H1 (cell line): ENCODE measurements around the gene HKDC1. TPM values are rescaled to one million over a fixed set of nuclear protein-coding genes. Genes with fewer than 3 reads are reported as not detected.

ENCODE experiments used
- CTCF ChIA-PET: fragments of 300-600 bp; sonication (Branson Sonifier 250); formaldehyde crosslinking; loops from one replicate; lab custom pipeline; 2021; ENCODE audit not compliant: partially characterized antibody; lab: Charles Lee
- POLR2A ChIA-PET: fragments of 300-600 bp; sonication (Branson Sonifier 250); formaldehyde crosslinking; loops from one replicate; lab custom pipeline; 2021; ENCODE audit warnings: inconsistent platforms; ENCODE audit not compliant: partially characterized antibody; lab: Charles Lee
- DNase-seq, 2 experiments: peaks; one replicate each; pipeline versions ENCODE4 v3.0.0 to v3.0.0-alpha.2; 2010 to 2022; ENCODE audit warnings: low spot score in 2 of 2, low read depth in 1 of 2, mixed read lengths in 1 of 2
- FAIRE-seq: peaks from 2 replicates; lab custom pipeline; 2011; peaks lifted over from hg19 to GRCh38; lab: Jason Lieb, UNC
- H2AFZ ChIP-seq: 2 replicates; pipeline ENCODE4 v1.8.1; 2012; ENCODE audit warnings: low read length, inconsistent platforms
- H2AK5ac ChIP-seq: 2 replicates; pipeline ENCODE4 v1.6.1; 2013; ENCODE audit warnings: low read depth, low read length
- H2BK120ac ChIP-seq: replicated peaks from 2 replicates; pipeline ENCODE3; 2013; ENCODE audit warnings: low read depth, low read length, inconsistent platforms
- H2BK12ac ChIP-seq: 2 replicates; pipeline ENCODE4 v1.6.1; 2013; ENCODE audit warnings: low read depth, low read length
- H2BK15ac ChIP-seq: 2 replicates; pipeline ENCODE4 v1.6.1; 2013; ENCODE audit warnings: low read length
- H2BK20ac ChIP-seq: 2 replicates; pipeline ENCODE4 v1.6.1; 2013; ENCODE audit warnings: low read length
- H2BK5ac ChIP-seq: 2 replicates; pipeline ENCODE4 v1.6.1; 2013; ENCODE audit warnings: low read depth, low read length
- H3K14ac ChIP-seq: 2 replicates; pipeline ENCODE4 v1.6.1; 2013; ENCODE audit warnings: inconsistent platforms; ENCODE audit not compliant: insufficient read length
- H3K18ac ChIP-seq: 2 replicates; pipeline ENCODE4 v1.6.1; 2013; ENCODE audit warnings: low read length; ENCODE audit errors: extremely low read depth
- H3K23ac ChIP-seq: 2 replicates; pipeline ENCODE4 v1.6.1; 2013; ENCODE audit warnings: inconsistent platforms; ENCODE audit not compliant: insufficient read length
- H3K23me2 ChIP-seq: 2 replicates; pipeline ENCODE4 v1.6.1; 2013; ENCODE audit warnings: low read depth, low read length
- H3K27ac ChIP-seq: 2 replicates; pipeline ENCODE4 v1.6.1; 2011; ENCODE audit warnings: low read depth, low read length, inconsistent platforms
- H3K27me3 ChIP-seq, 4 experiments: replicated peaks in 1 of 4; 1 replicate in 1 of 4; 2 replicates in 3 of 4; pipeline versions ENCODE4 v1.6.1 to v1.8.1; 2011 to 2013; ENCODE audit warnings: low read length in 3 of 4, mild to moderate bottlenecking in 3 of 4, inconsistent platforms in 2 of 4, mixed read lengths in 2 of 4, moderate library complexity in 1 of 4; ENCODE audit not compliant: control insufficient read depth in 3 of 4, insufficient read depth in 3 of 4; ENCODE audit errors: extremely low read depth in 1 of 4
- H3K36me3 ChIP-seq, 4 experiments: 2 replicates each; pipeline versions ENCODE4 v1.6.1 to v1.8.1; 2011 to 2013; ENCODE audit warnings: mild to moderate bottlenecking in 4 of 4, low read length in 3 of 4, moderate library complexity in 2 of 4, control low read depth in 1 of 4, inconsistent platforms in 1 of 4; ENCODE audit not compliant: insufficient read depth in 4 of 4, control insufficient read depth in 2 of 4
- H3K4ac ChIP-seq: replicated peaks from 2 replicates; pipeline ENCODE3; 2013; ENCODE audit warnings: low read length, low read depth, mixed read lengths, inconsistent platforms; ENCODE audit not compliant: insufficient read length
- H3K4me1 ChIP-seq, 4 experiments: replicated peaks in 1 of 4; 1 replicate in 1 of 4; 2 replicates in 3 of 4; pipeline versions ENCODE4 v1.6.1 to v1.8.1; 2011 to 2013; ENCODE audit warnings: low read length in 3 of 4, inconsistent platforms in 2 of 4, mixed read lengths in 1 of 4; ENCODE audit not compliant: insufficient read depth in 4 of 4, control insufficient read depth in 3 of 4
- H3K4me2 ChIP-seq, 2 experiments: 2 replicates each; pipeline versions ENCODE4 v1.6.1 to v1.8.1; 2011 to 2013; ENCODE audit warnings: low read depth in 2 of 2, low read length in 2 of 2, control low read depth in 1 of 2, inconsistent platforms in 1 of 2, mild to moderate bottlenecking in 1 of 2; ENCODE audit not compliant: insufficient read depth in 1 of 2
- H3K4me3 ChIP-seq, 4 experiments: fragments of 200-600, 300-600 bp in 1 of 4; sonication (generic), shearing (Covaris generic), sonication (Bioruptor Twin) in 1 of 4; 2 replicates each; pipeline versions ENCODE4 v1.5.1 to v1.8.1; 2011 to 2016; ENCODE audit warnings: low read length in 4 of 4, low read depth in 3 of 4, control low read depth in 2 of 4, inconsistent platforms in 2 of 4, mild to moderate bottlenecking in 2 of 4, mixed read lengths in 1 of 4, moderate library complexity in 1 of 4; ENCODE audit not compliant: insufficient read depth in 2 of 4; ENCODE audit errors: extremely low read depth in 1 of 4
- H3K56ac ChIP-seq: replicated peaks from 2 replicates; pipeline ENCODE3; 2013; ENCODE audit warnings: low read depth, mild to moderate bottlenecking, mixed read lengths, low read length, inconsistent platforms; ENCODE audit not compliant: insufficient read length
- H3K79me1 ChIP-seq: 2 replicates; pipeline ENCODE4 v1.6.1; 2013; ENCODE audit warnings: low read depth, low read length, control low read depth
- H3K79me2 ChIP-seq, 2 experiments: 2 replicates each; pipeline versions ENCODE4 v1.6.1 to v1.8.1; 2012 to 2013; ENCODE audit warnings: low read length in 2 of 2, mild to moderate bottlenecking in 2 of 2, inconsistent platforms in 1 of 2; ENCODE audit not compliant: insufficient read depth in 2 of 2, control insufficient read depth in 1 of 2
- H3K9ac ChIP-seq, 4 experiments: replicated peaks in 1 of 4; 1 replicate in 1 of 4; 2 replicates in 3 of 4; pipeline versions ENCODE4 v1.6.1 to v1.8.1; 2011 to 2013; ENCODE audit warnings: low read depth in 3 of 4, low read length in 3 of 4, control low read depth in 2 of 4, mild to moderate bottlenecking in 2 of 4, moderate library complexity in 2 of 4, inconsistent platforms in 1 of 4; ENCODE audit errors: extremely low read depth in 1 of 4
- H3K9me3 ChIP-seq, 2 experiments: 2 replicates each; pipeline versions ENCODE4 v1.6.1 to v1.8.1; 2012 to 2013; ENCODE audit warnings: mild to moderate bottlenecking in 2 of 2, moderate library complexity in 2 of 2, control low read depth in 1 of 2, inconsistent platforms in 1 of 2, low read depth in 1 of 2, low read length in 1 of 2, mixed read lengths in 1 of 2; ENCODE audit not compliant: insufficient read depth in 2 of 2
- H4K20me1 ChIP-seq, 2 experiments: replicated peaks in 1 of 2; 2 replicates each; pipeline versions ENCODE3 to v1.8.1; 2011 to 2013; ENCODE audit warnings: inconsistent platforms in 2 of 2, low read length in 2 of 2, mild to moderate bottlenecking in 1 of 2; ENCODE audit not compliant: insufficient read depth in 2 of 2, control insufficient read depth in 1 of 2
- H4K5ac ChIP-seq: 2 replicates; pipeline ENCODE4 v1.6.1; 2013; ENCODE audit warnings: low read length, low read depth, mixed read lengths, inconsistent platforms; ENCODE audit not compliant: insufficient read length
- H4K8ac ChIP-seq: 2 replicates; pipeline ENCODE4 v1.8.0; 2013; ENCODE audit warnings: mild to moderate bottlenecking, moderate library complexity, low read length, inconsistent platforms; ENCODE audit not compliant: insufficient read depth; ENCODE audit errors: extremely low read depth
- H4K91ac ChIP-seq: replicated peaks from 2 replicates; pipeline ENCODE3; 2013; ENCODE audit warnings: low read length, mixed read lengths, inconsistent platforms; ENCODE audit not compliant: insufficient read length
- BRCA1 ChIP-seq: IDR thresholded peaks from 2 replicates; pipeline ENCODE4 v1.6.1; 2012; ENCODE audit warnings: low read depth, low read length, improper control_type of control experiment
- WGBS, 2 experiments: shearing (Covaris generic) in 1 of 2; methylation state at CpG; one replicate each; pipeline versions ENCODE4 v1.1.6 to v1.1.7; 2013 to 2015; ENCODE audit warnings: low lambda C conversion rate in 2 of 2, mixed read lengths in 2 of 2, inconsistent platforms in 1 of 2, low coverage in 1 of 2, missing lambda C conversion rate in 1 of 2; ENCODE audit not compliant: insufficient replicate concordance in 2 of 2, insufficient coverage in 1 of 2, insufficient read length in 1 of 2; ENCODE audit errors: extremely low coverage in 1 of 2, missing lambda C conversion rate in 1 of 2; 5-methylcytosine and 5-hydroxymethylcytosine counted together
- polyA plus RNA-seq, 7 experiments: library from polyadenylated mRNA; depleted of rRNA in 3 of 7; stranded (reverse) in 5 of 7; unstranded in 2 of 7; fragments of >200 nt in 5 of 7; fragments of 200-250 nt in 2 of 7; gene quantifications; 1 replicate in 5 of 7; 2 replicates in 1 of 7; 4 replicates in 1 of 7; pipeline versions ENCODE4 v1.2.1 to v1.2.3, GENCODE V29; 2011 to 2013; ENCODE audit warnings: missing spikeins in 2 of 7, mixed read lengths in 2 of 7
- total RNA-seq: library from RNA; stranded (reverse); fragmentation: NEBNext Ultra II Directional; extraction: Animal tissue kit (Norgen Biotek cat#: 25700); gene quantifications from 2 replicates; pipeline ENCODE4 v1.2.1, GENCODE V29; 2021

The HKDC1 gene
- total and polyA plus RNA-seq, 2 of the 8 experiments (the other 6 are each of a cell fraction or from before 2014, with no cell fraction given): 0.12 to 0.78 TPM

DNA sequence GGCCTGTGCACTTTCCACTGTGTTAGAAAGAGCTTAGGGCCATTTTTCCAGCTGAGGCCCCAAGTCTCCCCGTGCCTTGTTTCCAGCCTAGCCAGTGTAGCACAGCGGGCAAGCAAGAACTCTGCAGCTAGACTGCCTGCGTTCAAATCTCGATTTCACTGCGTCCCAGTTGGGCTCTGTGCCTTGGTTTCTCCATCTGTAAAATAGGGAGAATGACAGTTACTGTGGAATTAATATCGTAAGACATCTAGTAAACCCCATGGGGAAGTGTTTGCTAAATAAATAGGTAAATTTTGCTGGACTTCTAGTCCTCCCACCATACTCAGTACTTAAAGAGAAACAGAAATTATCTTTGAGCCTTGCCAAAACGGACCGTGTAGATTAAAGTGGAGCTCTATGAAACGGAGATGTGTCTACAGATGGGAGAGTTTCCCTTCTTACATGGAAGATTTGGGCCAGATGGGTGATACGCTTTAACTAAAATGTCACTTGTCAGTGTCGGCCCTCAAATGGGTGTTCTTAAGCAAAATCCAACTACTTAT is 3.5 kb upstream of the HKDC1 start:
- H3K23ac ChIP-seq: no peak overlapping the region
- DNase-seq (no peak), FAIRE-seq (no peak)
- no peak overlapping the region for H3K18ac ChIP-seq
- no peak overlapping the region for H2BK120ac ChIP-seq
- H4K91ac ChIP-seq: no peak overlapping the region
- no peak overlapping the region for H2BK5ac ChIP-seq
- no peak overlapping the region for H3K4me2 ChIP-seq
- H3K9me3 ChIP-seq: no peaks in the 10 kb centered on the region
- H3K14ac ChIP-seq: no peak overlapping the region
- no peaks in the 10 kb centered on the region for H4K20me1 ChIP-seq
- no peak overlapping the region for H3K4me3 ChIP-seq
- H3K27me3 ChIP-seq: no peaks in the 10 kb centered on the region
- WGBS, 2 experiments: 76% methylated on average over 11 of the region's 11 CpGs; no CpG with 5 or more reads in 1 of the 2 experiments
- H2BK15ac ChIP-seq: no peak overlapping the region
- H2AK5ac ChIP-seq: no peak overlapping the region
- H2AFZ ChIP-seq: no peak overlapping the region
- no peak overlapping the region for H3K56ac ChIP-seq
- no peak overlapping the region for H4K8ac ChIP-seq
- no peaks in the 10 kb centered on the region for H3K79me1 ChIP-seq
- CTCF ChIA-PET: interaction anchor here (0.7 to 1.5 kb wide), 6 partner anchors 67 to 379 kb away, joined by 3 to 6 read pairs (median 3); no protein-coding TSS in a partner anchor
- no peaks in the 10 kb centered on the region for H3K36me3 ChIP-seq
- H3K79me2 ChIP-seq: no peaks in the 10 kb centered on the region
- H2BK20ac ChIP-seq: no peak overlapping the region
- no peak overlapping the region for H4K5ac ChIP-seq
- no peak overlapping the region for H3K27ac ChIP-seq
- no peak overlapping the region for H3K9ac ChIP-seq
- H2BK12ac ChIP-seq: no peak overlapping the region; the same call in 1 of the 2 replicates
- H3K23me2 ChIP-seq: no peaks in the 10 kb centered on the region
- no peak overlapping the region for H3K4ac ChIP-seq
- no peaks in the 10 kb centered on the region for H3K4me1 ChIP-seq
- no peak for TF ChIP-seq BRCA1
- TF ChIP-seq, all 59 proteins: peak for 0
- POLR2A ChIA-PET: no interaction called here
